ENCODE results near the gene BTBD9. TPM values are rescaled to one million over a fixed set of nuclear protein-coding genes. Genes with fewer than 3 reads are reported as not detected.

Gene BTBD9
- total RNA-seq, 1 donor from 2014 or later: 17.2 TPM

DNA sequence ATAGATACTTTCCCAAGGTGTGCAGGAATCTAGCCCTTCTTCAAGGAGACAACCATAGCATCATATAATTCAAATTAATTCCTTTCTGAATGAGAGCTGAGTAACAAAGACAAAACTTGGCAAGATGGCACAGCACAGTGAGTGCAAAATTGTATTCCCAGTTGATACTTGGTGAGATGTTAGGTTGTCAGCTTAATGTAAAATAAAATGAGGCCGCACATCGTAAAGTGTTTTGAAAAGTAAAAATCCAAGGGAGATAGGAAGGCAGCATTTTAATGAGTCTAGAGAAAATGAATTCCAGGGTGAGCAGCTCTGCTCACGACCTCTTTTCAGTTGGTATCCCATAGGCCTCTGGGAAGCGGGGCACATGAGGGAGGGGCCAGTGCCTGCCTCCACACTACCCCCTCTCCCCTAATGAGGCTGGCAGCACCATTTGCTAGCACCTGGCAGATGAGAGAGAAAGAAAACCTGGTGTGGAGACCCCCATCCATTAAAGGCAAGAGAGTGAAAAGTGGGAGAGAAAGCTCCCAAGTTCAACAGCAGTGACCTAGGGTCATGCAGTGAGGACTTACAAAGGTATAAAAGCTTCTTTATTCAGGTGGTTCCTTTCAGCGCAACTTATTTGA, 158.4 kb downstream of the BTBD9 start:
- H3K36me3 ChIP-seq (ENCODE audit: control insufficient read depth in 3 of 3, insufficient read depth in 3 of 3, low read length in 3 of 3): no peaks in the 10 kb centered on the region

DNA sequence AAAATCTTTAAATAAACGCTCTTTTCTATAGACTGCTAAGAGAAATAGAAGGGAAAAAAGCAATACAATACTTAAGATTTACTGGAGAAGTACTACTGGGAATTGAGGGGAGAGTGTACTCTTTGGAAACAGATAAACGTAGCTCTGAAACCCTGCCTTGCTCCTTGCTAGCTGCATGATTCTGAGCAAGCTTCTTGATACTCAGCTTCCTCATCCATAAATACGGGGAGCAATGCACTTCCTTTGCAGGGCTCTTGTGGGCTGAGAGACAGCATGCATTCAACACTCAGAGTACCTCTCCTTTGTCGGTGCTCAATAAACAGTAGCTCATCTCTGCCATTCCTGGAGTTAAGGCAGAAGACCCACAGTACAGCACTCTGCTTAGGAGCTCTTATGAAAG, 159.7 kb downstream of the BTBD9 start:
- Histone ChIP-seq H3K4me1 (ENCODE audit: control insufficient read depth in 3 of 3, insufficient read depth in 3 of 3, low read length in 3 of 3) (peaks cover 8 to 12% (median 10%) of the 10 kb centered on the region in 3 donors), H3K9me3 (ENCODE audit: control insufficient read depth in 3 of 3, low read length in 3 of 3) (no peaks in the 10 kb centered on the region), H3K4me3 (ENCODE audit: low read length in 3 of 3) (no peak overlapping the region), H3K27ac (ENCODE audit: low read depth, low read length) (no peak overlapping the region), H3K36me3 (ENCODE audit: control insufficient read depth in 3 of 3, insufficient read depth in 3 of 3, low read length in 3 of 3) (no peaks in the 10 kb centered on the region), H3K27me3 (ENCODE audit: control insufficient read depth in 3 of 3, insufficient read depth in 3 of 3, low read length in 3 of 3) (no peaks in the 10 kb centered on the region), H3K9ac (ENCODE audit: low read depth in 1 of 3, low read length in 3 of 3) (no peak overlapping the region)

More for the DNA sequence above, 158.4 kb downstream of the BTBD9 start:
- Histone ChIP-seq H3K27ac (ENCODE audit: low read depth, low read length) (no peak overlapping the region), H3K9me3 (ENCODE audit: control insufficient read depth in 3 of 3, low read length in 3 of 3) (no peaks in the 10 kb centered on the region), H3K4me3 (ENCODE audit: low read length in 3 of 3) (no peak overlapping the region), H3K27me3 (ENCODE audit: control insufficient read depth in 3 of 3, insufficient read depth in 3 of 3, low read length in 3 of 3) (no peaks in the 10 kb centered on the region), H3K9ac (ENCODE audit: low read depth in 1 of 3, low read length in 3 of 3) (no peak overlapping the region), H3K4me1 (ENCODE audit: control insufficient read depth in 3 of 3, insufficient read depth in 3 of 3, low read length in 3 of 3) (peaks cover 8 to 12% (median 10%) of the 10 kb centered on the region in 3 donors)

DNA sequence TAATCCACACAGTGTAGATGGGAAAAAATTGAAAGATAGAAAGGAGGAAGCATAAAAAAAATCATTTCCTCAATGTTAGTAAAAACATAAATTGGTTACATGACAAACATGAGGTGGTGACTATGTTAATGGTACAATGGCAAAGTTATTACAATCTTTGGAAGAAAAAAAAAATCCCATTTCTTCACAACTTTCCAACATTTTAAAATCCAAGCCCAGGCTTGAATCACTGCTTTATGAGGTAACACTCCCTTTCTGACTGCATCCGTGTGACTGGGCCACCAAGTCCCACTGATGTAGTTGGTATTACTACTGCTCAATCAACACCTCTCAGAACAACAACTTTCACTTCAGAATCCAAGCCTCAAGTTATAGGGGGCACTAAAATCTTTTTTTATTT, 160.4 kb downstream of the BTBD9 start:
- Histone ChIP-seq H3K9me3 (ENCODE audit: control insufficient read depth in 3 of 3, low read length in 3 of 3) (no peaks in the 10 kb centered on the region), H3K27me3 (ENCODE audit: control insufficient read depth in 3 of 3, insufficient read depth in 3 of 3, low read length in 3 of 3) (no peaks in the 10 kb centered on the region), H3K9ac (ENCODE audit: low read depth in 1 of 3, low read length in 3 of 3) (no peak overlapping the region), H3K4me3 (ENCODE audit: low read length in 3 of 3) (no peak overlapping the region), H3K27ac (ENCODE audit: low read depth, low read length) (no peak overlapping the region), H3K36me3 (ENCODE audit: control insufficient read depth in 3 of 3, insufficient read depth in 3 of 3, low read length in 3 of 3) (no peaks in the 10 kb centered on the region), H3K4me1 (ENCODE audit: control insufficient read depth in 3 of 3, insufficient read depth in 3 of 3, low read length in 3 of 3) (peaks cover 8 to 12% (median 10%) of the 10 kb centered on the region in 3 donors)

DNA sequence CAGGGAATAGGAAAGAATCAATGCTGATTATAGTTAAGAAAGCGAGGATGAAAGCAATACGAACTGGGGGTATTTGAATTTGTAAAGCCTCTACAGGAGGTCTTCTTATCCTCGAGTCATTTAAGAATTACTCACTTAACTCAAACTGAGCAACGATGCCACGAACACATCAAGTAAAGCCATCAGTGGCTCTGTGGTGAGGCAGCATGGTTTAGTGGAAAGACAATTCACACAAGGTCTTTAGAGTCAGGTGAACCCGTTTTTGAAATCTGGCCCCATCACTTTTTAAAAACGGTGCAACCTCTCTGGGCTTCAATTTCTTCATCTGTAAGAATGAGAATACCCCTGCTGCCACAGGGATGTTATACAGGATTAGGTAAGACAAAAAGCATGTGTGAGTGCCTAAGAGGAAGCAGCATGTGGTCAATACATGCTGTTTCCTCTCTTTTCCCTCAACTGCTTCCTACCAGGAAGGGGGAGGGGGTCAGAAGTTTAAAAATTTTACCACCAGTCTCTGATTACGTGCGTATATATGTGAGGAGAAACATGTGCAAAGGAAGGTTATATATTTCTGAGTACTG, 162.0 kb downstream of the BTBD9 start:
- no peaks in the 10 kb centered on the region for H3K9me3 ChIP-seq (ENCODE audit: control insufficient read depth in 3 of 3, low read length in 3 of 3)
- H3K27me3 ChIP-seq (ENCODE audit: control insufficient read depth in 3 of 3, insufficient read depth in 3 of 3, low read length in 3 of 3): no peaks in the 10 kb centered on the region
- no peaks in the 10 kb centered on the region for H3K36me3 ChIP-seq (ENCODE audit: control insufficient read depth in 3 of 3, insufficient read depth in 3 of 3, low read length in 3 of 3)
- peaks cover 5 to 7% (median 6%) of the 10 kb centered on the region in 3 donors for H3K4me1 ChIP-seq (ENCODE audit: control insufficient read depth in 3 of 3, insufficient read depth in 3 of 3, low read length in 3 of 3)
- H3K4me3 ChIP-seq (ENCODE audit: low read length in 3 of 3): no peak overlapping the region
- H3K27ac ChIP-seq (ENCODE audit: low read depth, low read length): no peak overlapping the region
- no peak overlapping the region for H3K9ac ChIP-seq (ENCODE audit: low read depth in 1 of 3, low read length in 3 of 3)

DNA sequence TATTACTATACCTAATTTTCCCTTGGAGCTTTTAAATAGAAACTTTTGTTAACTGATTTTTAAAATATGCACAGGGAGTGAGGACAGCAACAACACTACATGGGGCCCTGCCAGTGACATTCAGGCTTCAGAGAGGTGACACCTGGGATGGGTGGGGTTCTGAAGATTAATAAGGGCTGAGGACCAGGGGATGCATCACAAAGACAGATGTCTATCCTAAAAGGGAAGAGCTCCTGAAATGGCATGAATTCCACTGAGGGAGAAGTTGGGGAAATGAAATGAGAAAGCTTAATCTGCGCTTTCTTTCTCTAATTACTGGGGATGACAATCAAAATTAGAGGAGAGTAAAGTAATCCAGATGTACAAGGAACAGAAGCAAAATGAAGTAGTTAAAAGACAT, 162.8 kb downstream of the BTBD9 start:
- peaks cover 0 to under 1% (median 0%) of the 10 kb centered on the region in 3 donors for H3K4me1 ChIP-seq (ENCODE audit: control insufficient read depth in 3 of 3, insufficient read depth in 3 of 3, low read length in 3 of 3)
- no peak overlapping the region for H3K27ac ChIP-seq (ENCODE audit: low read depth, low read length)
- H3K9me3 ChIP-seq (ENCODE audit: control insufficient read depth in 3 of 3, low read length in 3 of 3): no peaks in the 10 kb centered on the region
- H3K27me3 ChIP-seq (ENCODE audit: control insufficient read depth in 3 of 3, insufficient read depth in 3 of 3, low read length in 3 of 3): no peaks in the 10 kb centered on the region
- H3K4me3 ChIP-seq (ENCODE audit: low read length in 3 of 3): no peak overlapping the region
- H3K36me3 ChIP-seq (ENCODE audit: control insufficient read depth in 3 of 3, insufficient read depth in 3 of 3, low read length in 3 of 3): no peaks in the 10 kb centered on the region
- no peak overlapping the region for H3K9ac ChIP-seq (ENCODE audit: low read depth in 1 of 3, low read length in 3 of 3)

DNA sequence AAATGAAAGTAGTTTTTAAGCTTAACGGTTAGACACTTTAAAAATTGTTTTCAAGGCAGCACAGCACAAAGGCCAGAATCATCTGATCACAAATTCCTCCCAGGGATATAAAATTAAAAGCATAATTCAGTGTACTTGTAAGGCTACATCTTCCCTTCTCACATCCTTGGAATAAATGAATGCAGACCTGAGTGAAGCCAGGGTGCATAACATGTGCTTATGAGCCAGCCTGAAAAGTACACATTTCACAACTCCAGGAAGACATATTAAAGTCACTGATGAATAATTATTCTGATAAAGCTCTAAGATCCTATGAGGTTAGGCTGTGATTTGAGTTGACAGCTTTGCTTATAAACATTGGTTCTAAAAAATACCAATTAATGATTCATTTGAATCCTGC, 163.6 kb downstream of the BTBD9 start:
- no peaks in the 10 kb centered on the region for H3K36me3 ChIP-seq (ENCODE audit: control insufficient read depth in 3 of 3, insufficient read depth in 3 of 3, low read length in 3 of 3)
- no peak overlapping the region for H3K4me3 ChIP-seq (ENCODE audit: low read length in 3 of 3)
- no peak overlapping the region for H3K9ac ChIP-seq (ENCODE audit: low read depth in 1 of 3, low read length in 3 of 3)
- H3K27ac ChIP-seq (ENCODE audit: low read depth, low read length): no peak overlapping the region
- no peaks in the 10 kb centered on the region for H3K4me1 ChIP-seq (ENCODE audit: control insufficient read depth in 3 of 3, insufficient read depth in 3 of 3, low read length in 3 of 3)
- H3K27me3 ChIP-seq (ENCODE audit: control insufficient read depth in 3 of 3, insufficient read depth in 3 of 3, low read length in 3 of 3): no peaks in the 10 kb centered on the region
- no peaks in the 10 kb centered on the region for H3K9me3 ChIP-seq (ENCODE audit: control insufficient read depth in 3 of 3, low read length in 3 of 3)

DNA sequence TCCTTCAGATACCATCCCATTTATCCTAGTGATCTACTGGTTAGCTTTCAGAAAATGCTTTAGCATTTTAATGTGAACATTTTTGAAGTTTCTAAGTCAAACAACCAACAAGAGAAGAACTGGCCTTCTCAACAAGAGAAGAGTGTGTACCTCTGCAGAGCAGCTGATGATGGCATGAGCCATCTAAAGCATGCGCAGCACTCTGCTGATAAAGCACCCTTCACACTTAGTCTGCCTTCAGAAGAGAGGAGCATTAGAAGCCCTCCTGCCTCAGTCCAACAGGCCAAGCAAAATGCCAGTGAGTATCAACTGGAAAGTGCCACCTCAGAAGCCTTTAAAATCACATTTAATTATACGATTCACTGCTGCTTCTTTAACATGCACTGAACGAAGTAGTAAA, 169.2 kb downstream of the BTBD9 start:
- no peaks in the 10 kb centered on the region for H3K36me3 ChIP-seq (ENCODE audit: control insufficient read depth in 3 of 3, insufficient read depth in 3 of 3, low read length in 3 of 3)
- no peak overlapping the region for H3K9ac ChIP-seq (ENCODE audit: low read depth in 1 of 3, low read length in 3 of 3)
- no peak overlapping the region for H3K27ac ChIP-seq (ENCODE audit: low read depth, low read length)
- H3K27me3 ChIP-seq (ENCODE audit: control insufficient read depth in 3 of 3, insufficient read depth in 3 of 3, low read length in 3 of 3): no peaks in the 10 kb centered on the region
- H3K9me3 ChIP-seq (ENCODE audit: control insufficient read depth in 3 of 3, low read length in 3 of 3): no peaks in the 10 kb centered on the region
- H3K4me1 ChIP-seq (ENCODE audit: control insufficient read depth in 3 of 3, insufficient read depth in 3 of 3, low read length in 3 of 3): peaks cover 0 to 4% (median 0%) of the 10 kb centered on the region in 3 donors
- no peak overlapping the region for H3K4me3 ChIP-seq (ENCODE audit: low read length in 3 of 3)

DNA sequence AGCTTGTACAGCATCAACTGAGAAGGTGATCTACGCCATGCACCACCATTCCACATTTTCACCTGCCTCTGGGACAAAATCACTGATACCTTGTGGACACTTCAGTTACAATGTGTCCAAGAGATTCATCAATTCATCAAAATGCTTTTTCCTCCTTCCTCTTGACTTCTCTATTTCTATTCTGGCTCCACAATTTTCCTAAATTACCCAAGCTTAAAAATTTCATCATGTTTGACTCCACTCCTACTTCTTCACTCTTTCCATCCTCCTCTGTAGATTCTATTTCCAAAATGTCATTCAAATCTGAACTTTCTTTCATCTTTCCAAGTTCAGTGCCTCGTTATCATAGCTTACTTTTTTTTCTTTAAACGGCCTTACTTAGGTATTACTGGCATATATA, 172.2 kb downstream of the BTBD9 start:
- Histone ChIP-seq H3K27me3 (ENCODE audit: control insufficient read depth in 3 of 3, insufficient read depth in 3 of 3, low read length in 3 of 3) (no peaks in the 10 kb centered on the region), H3K4me1 (ENCODE audit: control insufficient read depth in 3 of 3, insufficient read depth in 3 of 3, low read length in 3 of 3) (peaks cover 0 to 4% (median 0%) of the 10 kb centered on the region in 3 donors), H3K36me3 (ENCODE audit: control insufficient read depth in 3 of 3, insufficient read depth in 3 of 3, low read length in 3 of 3) (no peaks in the 10 kb centered on the region), H3K27ac (ENCODE audit: low read depth, low read length) (no peak overlapping the region), H3K9ac (ENCODE audit: low read depth in 1 of 3, low read length in 3 of 3) (no peak overlapping the region), H3K4me3 (ENCODE audit: low read length in 3 of 3) (no peak overlapping the region), H3K9me3 (ENCODE audit: control insufficient read depth in 3 of 3, low read length in 3 of 3) (peaks cover 0 to 3% (median 0%) of the 10 kb centered on the region in 3 donors)

DNA sequence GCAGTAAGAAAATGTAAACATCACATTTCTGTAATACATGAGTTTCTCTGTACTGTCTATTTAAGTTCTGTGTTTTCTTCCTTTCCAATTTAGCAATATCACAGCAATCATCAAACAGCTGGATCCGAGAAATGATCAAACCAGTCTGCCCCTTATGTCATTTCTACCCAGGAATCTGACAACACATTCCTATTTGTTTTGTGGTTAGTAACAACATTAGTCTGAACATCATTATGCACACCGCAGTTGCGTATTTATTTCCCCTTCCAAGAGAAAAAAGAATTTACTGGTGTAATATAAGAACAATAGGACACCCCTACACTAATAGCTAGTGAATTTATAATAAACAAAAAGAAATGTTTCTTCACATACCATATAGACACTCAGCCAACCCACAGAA, 179.5 kb downstream of the BTBD9 start:
- no peaks in the 10 kb centered on the region for H3K36me3 ChIP-seq (ENCODE audit: control insufficient read depth in 3 of 3, insufficient read depth in 3 of 3, low read length in 3 of 3)
- H3K9ac ChIP-seq (ENCODE audit: low read depth in 1 of 3, low read length in 3 of 3): no peak overlapping the region
- no peak overlapping the region for H3K4me3 ChIP-seq (ENCODE audit: low read length in 3 of 3)
- no peaks in the 10 kb centered on the region for H3K4me1 ChIP-seq (ENCODE audit: control insufficient read depth in 3 of 3, insufficient read depth in 3 of 3, low read length in 3 of 3)
- peaks cover 0 to 3% (median 0%) of the 10 kb centered on the region in 3 donors for H3K9me3 ChIP-seq (ENCODE audit: control insufficient read depth in 3 of 3, low read length in 3 of 3)
- no peaks in the 10 kb centered on the region for H3K27me3 ChIP-seq (ENCODE audit: control insufficient read depth in 3 of 3, insufficient read depth in 3 of 3, low read length in 3 of 3)
- no peak overlapping the region for H3K27ac ChIP-seq (ENCODE audit: low read depth, low read length)

DNA sequence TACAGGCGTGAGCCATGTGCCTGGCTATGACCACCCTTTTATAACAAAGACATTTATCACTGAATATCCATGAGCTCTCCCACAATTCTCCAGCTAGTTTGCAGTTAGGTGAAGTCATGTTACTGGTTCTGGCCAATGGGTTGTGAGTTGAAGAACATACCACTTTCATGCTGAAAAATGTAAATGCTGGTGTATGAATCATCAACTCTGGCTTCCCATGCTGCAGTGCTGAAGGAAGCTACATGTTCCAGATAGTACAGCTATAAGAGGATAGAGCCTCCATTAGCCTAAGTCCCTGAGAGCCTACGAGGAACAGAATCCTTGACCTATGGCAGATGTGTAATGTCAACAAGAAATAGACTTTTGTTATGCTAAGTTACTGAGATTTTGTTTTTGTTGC, 180.4 kb downstream of the BTBD9 start:
- Histone ChIP-seq H3K4me3 (ENCODE audit: low read length in 3 of 3) (no peak overlapping the region), H3K27ac (ENCODE audit: low read depth, low read length) (no peak overlapping the region)

More for the DNA sequence above, 180.4 kb downstream of the BTBD9 start:
- no peaks in the 10 kb centered on the region for H3K4me1 ChIP-seq (ENCODE audit: control insufficient read depth in 3 of 3, insufficient read depth in 3 of 3, low read length in 3 of 3)
- H3K27me3 ChIP-seq (ENCODE audit: control insufficient read depth in 3 of 3, insufficient read depth in 3 of 3, low read length in 3 of 3): no peaks in the 10 kb centered on the region
- H3K36me3 ChIP-seq (ENCODE audit: control insufficient read depth in 3 of 3, insufficient read depth in 3 of 3, low read length in 3 of 3): no peaks in the 10 kb centered on the region
- H3K9ac ChIP-seq (ENCODE audit: low read depth in 1 of 3, low read length in 3 of 3): no peak overlapping the region
- H3K9me3 ChIP-seq (ENCODE audit: control insufficient read depth in 3 of 3, low read length in 3 of 3): peaks cover 0 to 3% (median 0%) of the 10 kb centered on the region in 3 donors

Measured in skeletal muscle tissue (tissue), 4 donors.